Measurements from ENCODE around the gene ABAT. TPM values are rescaled to one million over a fixed set of nuclear protein-coding genes. Genes with fewer than 3 reads are reported as not detected.

ABAT gene
- total and polyA plus RNA-seq, 10 of the 15 experiments (the other 5 are each of a cell fraction or from before 2014, with no cell fraction given), result 1.0 to 10.6 (median 1.9) TPM

DNA sequence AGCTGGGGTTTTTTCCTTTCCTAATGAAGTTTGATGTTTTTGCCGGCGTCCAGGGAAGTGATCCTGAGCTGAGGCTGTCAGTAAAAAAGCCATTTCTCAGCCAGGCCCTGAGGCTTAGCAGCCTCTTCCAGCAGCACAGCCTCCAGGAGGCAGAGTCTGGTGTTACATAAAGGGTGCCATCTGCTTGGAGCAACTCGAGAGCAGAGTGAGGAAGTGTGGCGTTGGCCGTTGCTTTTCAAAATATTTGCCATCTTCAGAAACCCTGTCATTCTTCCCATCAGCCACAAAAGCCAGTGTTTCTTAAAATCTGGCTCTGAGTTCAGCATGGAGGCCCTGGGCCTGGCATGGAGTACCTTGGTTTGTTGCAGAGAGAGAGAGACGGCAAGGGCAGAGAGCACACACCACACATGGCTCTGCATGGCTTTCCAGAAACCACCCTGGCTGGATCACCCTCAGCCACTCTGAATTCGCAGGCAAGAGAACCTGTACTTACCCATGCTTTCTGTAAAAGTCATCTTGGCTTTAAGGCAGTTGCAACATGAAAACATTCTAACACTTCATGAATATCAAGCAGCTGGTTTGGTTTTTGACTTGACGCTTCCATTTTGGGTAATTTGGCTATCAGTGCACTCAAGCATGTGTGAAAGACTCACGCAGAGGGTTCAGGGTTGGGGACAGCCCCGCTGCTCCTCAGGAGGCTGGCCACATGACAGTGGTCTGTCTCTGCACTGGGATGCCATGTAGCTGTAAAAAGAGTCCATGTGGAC lies 144.3 kb downstream of the ABAT start (continued):
- TF ChIP-seq SRF (IDR thresholded peaks at IDR 0.05; ENCODE audit: low read depth in 2 of 2, low read length in 2 of 2) (peak in 1 of 2 experiments; percentile 85; a peak in 2 of 4 replicates), STAT3 (IDR thresholded peaks at IDR 0.05; ENCODE audit: low read depth, low read length) (no peak), RELB (IDR thresholded peaks at IDR 0.05; ENCODE audit: low read depth) (peak; percentile 57; the same call in 1 of the 2 replicates), BCL11A (IDR thresholded peaks at IDR 0.05; ENCODE audit: low read depth, low read length) (0 out of 2 replicates have a peak, but pooled peaks have one; percentile 15)

DNA sequence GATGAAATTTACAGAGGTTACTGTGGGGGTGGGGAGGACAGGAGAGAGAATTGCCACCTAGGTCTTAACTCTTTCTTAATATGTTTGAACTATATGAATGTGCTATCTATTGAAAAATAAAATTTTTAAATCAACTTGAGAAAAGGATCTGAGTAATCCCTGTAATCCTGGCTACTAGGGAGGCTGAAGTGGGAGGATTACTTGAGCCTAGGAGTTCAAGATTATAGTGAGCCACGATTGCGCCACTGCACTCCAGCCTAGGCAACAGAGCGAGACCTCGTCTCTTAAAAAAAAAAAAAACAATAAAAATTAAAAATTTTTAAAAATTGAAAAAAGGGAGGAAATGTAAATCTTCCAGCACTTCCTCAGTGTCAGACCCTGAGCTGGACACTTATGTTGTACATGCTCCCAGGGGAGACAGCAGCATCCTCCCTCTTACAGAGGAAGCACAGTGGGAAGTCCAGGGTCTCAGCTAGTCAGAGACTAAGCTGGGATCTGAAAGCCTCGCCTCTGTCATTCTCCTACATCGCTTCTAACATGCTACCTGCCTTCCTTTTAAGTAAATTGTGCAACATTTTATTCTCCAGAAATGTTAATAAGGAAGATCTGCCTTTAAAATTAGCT lies 145.1 kb downstream of the ABAT start:
- H2AFZ ChIP-seq (ENCODE audit: control insufficient read depth, low read depth, low read length), result no peak overlapping the region
- H3K4me1 ChIP-seq (ENCODE audit: control insufficient read depth, insufficient read depth, low read length), result peaks cover 11% of the 10 kb centered on the region
- no peak overlapping the region; the same call in 1 of the 2 replicates for H3K27ac ChIP-seq (ENCODE audit: control insufficient read depth, insufficient read depth)
- ChIA-PET RAD21 (ENCODE audit: unreplicated experiment) (interaction anchor here (0.7 to 1.8 kb wide), 7 partner anchors 9 to 189 kb away, joined by 3 to 6 read pairs (median 3); partner anchors contain the start of genes CARHSP1, PMM2 and TMEM186), CTCF (interaction anchor here (0.6 to 4.1 kb wide), 9 partner anchors 9 to 72 kb away, joined by 3 to 22 read pairs (median 4); partner anchors contain the start of gene LITAFD), SMC1A (ENCODE audit: uncharacterized antibody, unreplicated experiment) (interaction anchor here (0.7 to 2.6 kb wide), 9 partner anchors 9 to 315 kb away, joined by 3 to 10 read pairs (median 4); partner anchors contain the start of genes PMM2 and TMEM186), POLR2A (interaction anchor here (0.7 to 1.6 kb wide), 4 partner anchors 11 to 161 kb away, joined by 3 to 7 read pairs (median 4); partner anchors contain the start of gene CARHSP1)
- H3K4me3 ChIP-seq, result no peak overlapping the region
- in situ Hi-C loops (cut with MboI), result no loop called here
- H3K79me2 ChIP-seq (ENCODE audit: control insufficient read depth, insufficient read depth, low read length), result no peaks in the 10 kb centered on the region; the same call in 1 of the 2 replicates
- intact Hi-C loops (cut with micrococcal nuclease; ENCODE audit: unreplicated experiment), result no loop called here
- BruUV-seq (replicated peaks), result no TSS peak
- peaks cover 3% of the 10 kb centered on the region; the same call in 1 of the 2 replicates for H4K20me1 ChIP-seq (ENCODE audit: control insufficient read depth, insufficient read depth)
- H3K27me3 ChIP-seq (replicated peaks in 1 of 2; ENCODE audit: control insufficient read depth in 2 of 2, insufficient read depth in 2 of 2, low read length in 1 of 2), result no peaks in the 10 kb centered on the region
- ATAC-seq (no peak), FAIRE-seq (no peak), DNase-seq (ENCODE audit: low read depth, low spot score) (no peak)
- no peak overlapping the region for H3K4me2 ChIP-seq (ENCODE audit: control insufficient read depth, insufficient read depth)
- WGBS (ENCODE audit: insufficient coverage, insufficient replicate concordance, low lambda C conversion rate, missing lambda C conversion rate), result 96% methylated on average over 4 of the region's 6 CpGs
- no peak overlapping the region for H3K9ac ChIP-seq (ENCODE audit: control insufficient read depth, insufficient read depth, low read length)
- TF ChIP-seq SMC3 (IDR thresholded peaks at IDR 0.05; ENCODE audit: borderline replicate concordance, low read length), result no peak
- 0 out of 2 replicates have a peak, but pooled peaks have one; percentile 22 for TF ChIP-seq PAX8 (IDR thresholded peaks at IDR 0.05)
- H3K36me3 ChIP-seq (ENCODE audit: control insufficient read depth in 2 of 2, insufficient read depth in 2 of 2, low read length in 1 of 2), result peaks cover 10 to 44% of the 10 kb centered on the region in 2 experiments
- H3K9me3 ChIP-seq (replicated peaks; ENCODE audit: control insufficient read depth, insufficient read depth, low read length), result no peaks in the 10 kb centered on the region

Data from GM12878 (cell line).